Rectal smooth muscle tissue (tissue), 1 donor: ENCODE measurements around the gene PEX16.

Source experiments
- H3K27ac ChIP-seq: one replicate; pipeline ENCODE4 v1.7.0; 2013; ENCODE audit warnings: low read depth, low read length, inconsistent platforms
- H3K27me3 ChIP-seq: one replicate; pipeline ENCODE4 v1.7.0; 2013; ENCODE audit warnings: low read length; ENCODE audit not compliant: control insufficient read depth, insufficient read depth
- H3K36me3 ChIP-seq: one replicate; pipeline ENCODE4 v1.7.0; 2013; ENCODE audit warnings: low read length; ENCODE audit not compliant: control insufficient read depth, insufficient read depth
- H3K4me1 ChIP-seq: one replicate; pipeline ENCODE4 v1.7.0; 2013; ENCODE audit warnings: low read length; ENCODE audit not compliant: control insufficient read depth, insufficient read depth
- H3K4me3 ChIP-seq: one replicate; pipeline ENCODE4 v1.7.0; 2013; ENCODE audit warnings: low read length
- H3K9ac ChIP-seq: one replicate; pipeline ENCODE4 v1.7.0; 2013; ENCODE audit warnings: low read length

PEX16 gene

DNA sequence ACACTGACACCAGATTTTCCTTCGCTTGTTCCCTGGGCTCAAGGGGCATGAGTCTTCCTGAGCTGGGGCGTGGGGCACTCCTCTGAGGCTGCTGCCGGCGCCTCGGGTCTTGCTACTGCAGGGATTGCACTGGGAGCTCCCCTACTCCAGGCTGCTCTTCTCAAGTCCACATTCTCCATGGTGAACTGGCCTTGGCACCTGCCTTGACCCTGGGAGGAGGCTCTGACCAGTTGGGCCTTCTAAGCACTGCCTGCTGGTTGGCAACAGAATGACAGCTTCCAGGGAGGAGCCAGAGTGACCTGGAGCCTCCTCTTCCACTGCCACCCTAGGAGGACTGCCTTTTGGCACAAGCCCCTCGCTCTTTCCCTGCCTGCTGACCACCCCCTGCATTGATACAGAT, 20.1 kb downstream of the PEX16 start:
- Histone ChIP-seq H3K4me3 (no peak overlapping the region), H3K4me1 (peaks cover 16% of the 10 kb centered on the region), H3K27ac (no peak overlapping the region), H3K9ac (no peak overlapping the region), H3K27me3 (peaks cover 3% of the 10 kb centered on the region), H3K36me3 (no peaks in the 10 kb centered on the region)

DNA sequence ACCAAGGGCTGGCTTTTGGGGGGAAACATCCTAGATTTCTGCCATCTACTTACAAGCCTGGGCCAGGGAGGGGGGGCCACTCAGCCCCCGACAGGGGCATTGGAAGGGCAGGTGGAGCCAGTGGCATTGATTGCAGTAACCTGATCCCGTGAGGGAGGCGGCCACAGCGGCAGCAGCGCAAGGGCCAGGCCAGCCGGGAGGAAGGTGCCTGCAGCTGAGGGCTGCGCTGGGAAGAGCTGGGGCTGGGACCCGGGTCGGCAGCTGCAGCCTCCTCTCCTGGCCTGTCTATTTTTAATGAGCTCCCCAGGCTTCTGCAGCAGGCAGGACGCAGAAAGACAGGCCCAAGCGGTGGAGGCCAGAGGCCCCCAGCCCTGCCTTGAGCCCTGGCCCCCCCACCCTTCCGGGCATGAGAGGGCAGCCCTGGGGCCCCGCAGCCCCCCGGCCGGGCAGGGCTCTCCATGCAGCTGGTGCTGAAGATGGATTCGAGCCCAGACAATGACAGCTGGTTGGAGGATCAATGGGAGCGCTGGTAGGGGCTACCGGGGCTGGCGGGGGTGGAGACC, 21.2 kb downstream of the PEX16 start:
- no peak overlapping the region for H3K27ac ChIP-seq
- peaks cover 3% of the 10 kb centered on the region for H3K27me3 ChIP-seq
- H3K4me1 ChIP-seq: peaks cover 16% of the 10 kb centered on the region
- H3K4me3 ChIP-seq: no peak overlapping the region
- H3K36me3 ChIP-seq: no peaks in the 10 kb centered on the region
- H3K9ac ChIP-seq: no peak overlapping the region

DNA sequence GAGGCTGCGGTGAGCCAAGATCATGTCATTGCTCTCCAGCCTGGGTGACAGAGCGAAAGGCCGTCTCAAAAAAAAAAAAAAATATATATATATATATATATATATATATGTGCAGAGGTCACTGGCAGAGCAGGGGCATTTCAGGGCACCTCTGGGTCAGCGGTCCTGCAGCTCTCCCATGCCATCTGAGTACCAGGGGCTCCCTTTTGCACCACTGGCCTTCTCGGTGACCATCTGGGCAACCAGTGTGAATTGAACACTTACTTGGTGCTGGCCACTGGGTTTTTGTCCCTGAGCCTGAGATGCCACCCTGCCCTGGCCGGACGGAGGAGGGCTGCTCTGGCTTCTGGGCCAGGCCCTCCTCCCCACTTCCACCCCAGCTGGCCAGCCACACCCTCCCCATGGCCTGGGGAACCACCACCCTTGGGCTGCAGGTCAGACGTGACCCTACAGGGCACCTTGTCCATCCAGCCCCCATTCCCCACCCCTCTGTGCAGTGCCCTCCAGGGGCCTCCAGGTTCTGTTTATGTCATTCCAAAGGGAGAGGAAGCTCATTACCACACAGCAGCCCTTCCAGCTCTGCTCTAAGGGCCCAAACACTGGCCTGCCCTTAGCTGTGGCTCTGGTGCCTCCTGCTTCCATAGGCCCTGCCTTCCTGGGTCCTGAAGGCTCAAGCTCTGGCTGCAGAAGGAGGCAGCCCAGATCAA, 22.0 kb downstream of the PEX16 start:
- Histone ChIP-seq H3K36me3 (no peaks in the 10 kb centered on the region), H3K27ac (no peak overlapping the region), H3K4me3 (no peak overlapping the region), H3K4me1 (peaks cover 10% of the 10 kb centered on the region), H3K9ac (no peak overlapping the region), H3K27me3 (peaks cover 3% of the 10 kb centered on the region)

DNA sequence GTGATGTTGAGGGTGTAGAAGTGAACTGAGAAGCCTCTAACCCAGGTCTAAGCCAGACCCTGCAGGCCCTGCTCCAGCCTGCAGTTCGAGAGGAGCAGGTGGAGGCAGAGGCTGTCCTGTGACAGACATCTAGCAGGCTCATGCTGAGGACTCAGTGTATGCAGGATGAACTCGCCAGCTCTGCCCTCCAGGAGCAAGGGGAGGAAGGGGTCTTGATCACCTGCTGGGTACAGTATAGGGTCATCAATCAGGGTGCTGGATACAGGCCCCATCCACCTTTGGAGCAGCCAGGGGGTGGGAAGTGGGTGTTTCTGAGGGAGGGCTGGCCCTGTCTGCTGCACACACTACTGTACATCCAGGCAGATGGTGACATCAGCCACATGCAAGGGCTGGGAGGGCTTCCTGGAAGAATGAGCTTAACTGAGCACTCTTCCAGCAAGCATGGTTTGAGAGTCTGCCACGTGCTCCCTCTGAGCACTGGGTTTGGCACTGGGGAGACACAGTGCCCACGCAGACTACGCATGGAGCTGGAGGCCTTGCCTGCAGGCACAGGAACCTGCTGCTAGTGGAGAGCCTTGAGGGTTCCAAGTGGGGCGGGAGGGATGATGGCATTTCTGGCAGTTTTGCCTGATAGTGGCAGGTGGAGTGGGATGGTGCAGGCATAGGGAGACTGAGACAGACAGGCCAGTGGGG, 23.0 kb downstream of the PEX16 start:
- Histone ChIP-seq H3K27ac (no peak overlapping the region), H3K36me3 (no peaks in the 10 kb centered on the region), H3K9ac (no peak overlapping the region), H3K4me1 (peaks cover 8% of the 10 kb centered on the region), H3K27me3 (peaks cover 3% of the 10 kb centered on the region), H3K4me3 (no peak overlapping the region)

DNA sequence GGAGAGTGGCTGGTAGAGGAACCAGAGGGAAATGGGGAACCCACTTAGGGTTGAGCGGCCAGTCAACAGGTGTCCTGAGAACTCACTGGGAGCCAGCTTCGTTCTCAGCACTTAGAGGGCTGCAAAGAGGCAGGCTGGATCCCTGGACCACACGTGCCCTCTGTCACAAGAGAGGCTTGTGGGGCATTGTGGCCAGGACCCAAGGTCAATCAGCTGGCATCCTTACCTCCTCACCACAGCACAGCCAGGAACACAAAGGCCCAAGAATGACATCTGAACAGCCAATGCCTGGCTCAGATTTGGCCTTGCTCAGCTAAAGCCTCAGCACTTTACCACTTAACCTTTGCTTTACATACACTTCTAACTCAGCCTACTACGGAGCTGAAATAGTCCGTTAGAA, 24.8 kb downstream of the PEX16 start:
- peaks cover 2% of the 10 kb centered on the region for H3K27me3 ChIP-seq
- no peaks in the 10 kb centered on the region for H3K36me3 ChIP-seq

DNA sequence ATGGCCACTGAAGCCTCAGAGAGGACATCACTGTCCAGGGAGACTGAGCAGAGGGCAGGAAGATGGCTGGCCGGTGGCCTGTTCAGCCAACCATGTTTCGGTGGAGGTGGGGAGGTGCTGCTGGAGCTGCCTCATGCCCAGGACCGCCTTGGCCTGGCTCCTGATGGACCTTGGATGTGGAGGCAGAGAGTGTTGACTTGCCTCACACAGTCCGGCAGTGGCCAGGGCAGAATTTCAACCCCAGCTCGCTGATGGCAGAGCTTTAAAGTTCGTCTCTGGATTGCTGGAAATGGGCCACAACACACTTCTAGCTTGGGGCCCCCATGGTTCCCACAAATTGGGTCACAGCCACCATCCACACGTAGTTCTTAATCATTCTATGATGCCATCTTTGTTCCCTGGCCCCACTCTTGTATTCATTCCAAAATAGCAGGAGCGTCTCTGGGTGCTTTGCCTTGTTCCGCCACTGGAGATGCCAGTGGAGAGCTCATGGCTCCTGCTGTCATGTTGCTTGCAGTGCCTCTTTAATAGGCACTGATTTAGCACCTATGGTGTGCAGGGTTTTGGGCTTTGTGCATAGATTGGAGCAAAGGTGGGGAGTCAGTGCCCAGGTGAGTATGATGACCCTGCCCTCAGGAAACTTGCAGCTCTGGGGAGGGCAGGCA, 26.7 kb downstream of the PEX16 start:
- Histone ChIP-seq H3K27ac (no peak overlapping the region), H3K4me3 (no peak overlapping the region), H3K36me3 (no peaks in the 10 kb centered on the region), H3K9ac (no peak overlapping the region), H3K4me1 (no peaks in the 10 kb centered on the region), H3K27me3 (peaks cover 2% of the 10 kb centered on the region)

More for the DNA sequence above, 24.8 kb downstream of the PEX16 start:
- no peak overlapping the region for H3K27ac ChIP-seq
- H3K9ac ChIP-seq: no peak overlapping the region
- no peaks in the 10 kb centered on the region for H3K4me1 ChIP-seq
- H3K4me3 ChIP-seq: no peak overlapping the region

DNA sequence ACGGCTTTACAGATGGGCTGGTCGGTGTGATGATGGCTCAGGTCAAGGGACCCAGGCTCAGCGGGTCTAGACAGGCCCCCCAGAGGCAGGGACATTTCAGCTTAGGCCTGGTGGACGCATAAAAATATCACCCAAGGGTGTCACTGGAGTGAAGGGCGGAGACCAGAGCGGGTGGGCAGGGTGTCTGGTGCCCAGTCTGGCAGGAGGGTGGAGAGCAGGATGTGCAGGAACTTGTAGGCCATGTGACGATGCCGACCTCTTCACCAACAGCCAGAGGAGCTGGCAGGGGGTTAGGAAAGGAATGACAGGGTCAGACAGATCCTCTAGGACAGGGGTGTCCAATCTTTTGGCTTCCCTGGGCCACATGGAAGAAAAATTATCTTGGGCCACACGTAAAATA, 27.7 kb downstream of the PEX16 start:
- Histone ChIP-seq H3K4me1 (no peaks in the 10 kb centered on the region), H3K4me3 (no peak overlapping the region), H3K27ac (no peak overlapping the region), H3K36me3 (no peaks in the 10 kb centered on the region), H3K9ac (no peak overlapping the region), H3K27me3 (peaks cover 2% of the 10 kb centered on the region)

DNA sequence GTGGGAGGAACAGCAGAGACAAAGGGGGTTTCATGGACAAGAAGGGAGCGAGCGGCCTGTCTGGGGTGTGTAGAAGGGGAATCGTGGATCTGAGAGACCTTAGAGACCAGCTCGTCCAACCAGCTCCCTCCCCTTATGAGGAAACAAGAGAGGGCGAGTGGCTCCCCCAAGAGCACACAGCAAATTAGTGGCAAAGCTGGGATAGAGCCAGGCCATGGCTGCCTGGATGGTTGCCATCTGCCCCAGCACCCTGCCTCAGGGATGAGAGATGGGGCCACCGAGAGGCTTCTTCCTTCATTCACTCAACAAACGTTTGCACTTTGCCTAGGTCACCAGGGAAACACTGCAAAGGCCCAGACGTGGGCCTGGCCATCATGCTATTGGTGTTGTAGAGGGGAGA, 28.1 kb downstream of the PEX16 start:
- H3K4me1 ChIP-seq: no peaks in the 10 kb centered on the region
- H3K27ac ChIP-seq: no peak overlapping the region
- no peak overlapping the region for H3K4me3 ChIP-seq
- H3K36me3 ChIP-seq: no peaks in the 10 kb centered on the region
- peaks cover 2% of the 10 kb centered on the region for H3K27me3 ChIP-seq
- H3K9ac ChIP-seq: no peak overlapping the region

DNA sequence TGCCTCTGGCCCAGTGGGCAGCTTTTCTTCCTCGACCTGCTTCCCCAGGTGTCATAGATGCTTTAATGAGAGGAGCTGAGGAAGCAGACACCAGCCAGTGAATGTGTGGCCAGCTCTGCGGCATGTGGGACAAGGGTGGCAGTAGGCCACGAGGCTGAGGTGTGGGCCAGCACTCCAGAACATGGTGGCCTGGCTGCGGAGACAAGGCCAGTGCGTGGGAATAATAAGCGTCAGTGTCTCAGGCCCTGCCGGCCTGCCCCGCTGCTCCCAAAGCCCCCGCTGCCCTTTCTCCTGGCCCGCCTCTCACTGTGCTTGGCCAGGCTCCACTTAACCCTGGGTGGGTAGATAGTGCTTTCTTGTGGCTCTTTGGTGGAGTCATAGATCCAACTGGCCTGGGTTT, 30.1 kb downstream of the PEX16 start:
- H3K27me3 ChIP-seq: peaks cover 2% of the 10 kb centered on the region
- H3K4me3 ChIP-seq: no peak overlapping the region
- no peak overlapping the region for H3K9ac ChIP-seq
- H3K27ac ChIP-seq: no peak overlapping the region
- no peaks in the 10 kb centered on the region for H3K4me1 ChIP-seq
- peaks cover 4% of the 10 kb centered on the region for H3K36me3 ChIP-seq

DNA sequence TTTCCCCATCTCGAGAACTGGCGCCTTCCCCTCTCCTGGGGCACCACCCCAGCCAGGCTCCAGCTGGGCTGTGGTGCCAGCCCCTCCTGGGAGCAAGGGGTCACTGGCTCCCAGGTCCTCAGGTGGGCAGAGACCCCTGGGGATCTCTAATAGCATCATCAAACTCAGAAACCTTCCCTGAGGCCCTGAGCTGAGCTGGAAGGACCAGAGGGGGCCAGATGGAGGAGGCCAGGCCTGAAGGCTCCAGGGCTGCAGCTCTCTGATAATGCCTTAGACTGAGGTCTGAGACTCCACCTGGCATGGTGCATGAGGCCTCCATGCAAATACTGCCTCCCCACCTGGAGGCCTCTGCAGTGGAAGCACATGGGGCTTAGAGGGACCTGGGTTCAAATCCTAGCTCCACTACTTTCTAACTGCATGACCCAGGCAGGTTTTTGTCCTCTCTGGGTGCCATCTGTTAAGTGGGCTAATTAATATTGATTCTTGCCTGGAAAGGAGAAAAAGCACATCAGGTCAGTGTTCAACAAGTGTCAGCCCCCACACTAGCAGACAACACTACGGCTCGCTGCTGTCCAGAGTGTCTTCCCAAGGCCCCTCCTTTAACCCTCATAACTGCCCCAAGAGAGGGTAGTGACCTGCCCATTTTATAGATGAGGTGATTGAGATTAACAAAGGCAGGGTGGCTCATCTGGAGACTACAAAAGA, 30.7 kb downstream of the PEX16 start:
- Histone ChIP-seq H3K4me3 (no peak overlapping the region), H3K27me3 (peaks cover 2% of the 10 kb centered on the region), H3K9ac (no peak overlapping the region), H3K27ac (no peak overlapping the region), H3K36me3 (peaks cover 5% of the 10 kb centered on the region), H3K4me1 (no peaks in the 10 kb centered on the region)

DNA sequence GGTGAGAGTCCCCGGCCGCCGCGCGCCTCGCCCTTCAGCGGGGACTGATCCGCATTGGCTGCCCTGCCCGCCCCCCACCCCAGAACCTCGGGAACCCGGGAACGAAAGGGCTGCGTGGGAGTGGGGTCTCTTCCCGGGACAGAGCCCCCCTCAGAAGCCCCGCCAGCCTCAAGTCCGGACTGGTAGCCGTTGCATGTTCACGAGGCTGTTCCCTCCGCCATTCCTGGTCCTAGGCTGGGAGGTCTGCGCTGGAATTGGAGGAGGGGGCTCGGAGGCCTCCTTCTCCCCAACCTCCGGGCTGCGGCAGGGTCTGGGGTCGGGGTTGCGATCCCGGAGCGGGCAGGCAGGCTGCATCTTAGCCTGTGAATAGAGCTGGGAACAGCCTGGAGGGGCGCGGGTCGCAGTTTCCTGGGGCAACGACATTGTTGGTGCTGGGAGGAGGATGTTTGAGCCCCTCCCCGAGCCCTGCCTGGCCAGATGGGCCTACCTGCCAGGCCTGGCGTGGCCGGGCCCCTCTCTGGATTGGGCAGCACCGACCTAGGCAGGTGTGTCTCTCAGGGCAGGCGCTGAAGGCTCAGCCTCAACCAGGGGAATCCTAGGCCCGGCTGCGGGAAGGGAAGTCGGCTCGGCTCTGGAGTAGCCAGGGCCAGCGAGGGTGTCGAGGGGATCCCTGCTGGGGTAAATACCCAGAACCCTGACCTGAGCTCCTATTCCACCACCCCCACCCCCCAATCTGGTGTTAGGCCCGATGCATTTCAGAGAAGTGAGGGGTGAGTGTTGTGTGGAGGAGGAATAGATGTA, 31.6 kb downstream of the PEX16 start:
- H3K4me3 ChIP-seq: peak overlapping the region; percentile 53
- no peak overlapping the region for H3K27ac ChIP-seq

More for the DNA sequence above, 31.6 kb downstream of the PEX16 start:
- Histone ChIP-seq H3K27me3 (peaks cover 2% of the 10 kb centered on the region), H3K4me1 (peaks cover 4% of the 10 kb centered on the region), H3K9ac (no peak overlapping the region), H3K36me3 (peaks cover 9% of the 10 kb centered on the region)
